Mesendoderm (in vitro differentiated cells): ENCODE data around the gene CBX8.

Source experiments
- DNase-seq: peaks from one replicate; pipeline ENCODE4 v3.0.0; 2013
- H2AK5ac ChIP-seq: 2 replicates; pipeline ENCODE4 v1.6.1; 2013; ENCODE audit warnings: low read length, inconsistent platforms
- H2BK120ac ChIP-seq: 2 replicates; pipeline ENCODE4 v1.6.1; 2013; ENCODE audit warnings: low read depth, mild to moderate bottlenecking, low read length, moderate library complexity, mixed read lengths
- H2BK15ac ChIP-seq: replicated peaks from 2 replicates; pipeline ENCODE4 v1.6.1; 2013; ENCODE audit warnings: low read depth, mild to moderate bottlenecking, moderate library complexity
- H2BK5ac ChIP-seq: 2 replicates; pipeline ENCODE4 v1.6.1; 2013; ENCODE audit warnings: low read length, inconsistent platforms
- H3K18ac ChIP-seq: 2 replicates; pipeline ENCODE4 v1.6.1; 2013; ENCODE audit warnings: mild to moderate bottlenecking, low read length, mixed read lengths
- H3K23ac ChIP-seq: one replicate; pipeline ENCODE4 v1.6.1; 2013; ENCODE audit warnings: low read length
- H3K27ac ChIP-seq: 2 replicates; pipeline ENCODE4 v1.5.1; 2013; ENCODE audit warnings: low read depth, mild to moderate bottlenecking, inconsistent platforms, low read length, moderate library complexity
- H3K27me3 ChIP-seq: 2 replicates; pipeline ENCODE4 v1.6.1; 2013; ENCODE audit warnings: low read length, control low read depth, mild to moderate bottlenecking, inconsistent platforms; ENCODE audit not compliant: insufficient read depth, poor library complexity
- H3K36me3 ChIP-seq: 2 replicates; pipeline ENCODE4 v1.6.1; 2013; ENCODE audit warnings: low read length, inconsistent platforms; ENCODE audit not compliant: control insufficient read depth, insufficient read depth
- H3K4ac ChIP-seq: one replicate; pipeline ENCODE4 v1.6.1; 2013; ENCODE audit warnings: low read depth, mild to moderate bottlenecking, low read length, moderate library complexity
- H3K4me1 ChIP-seq: 2 replicates; pipeline ENCODE4 v1.6.1; 2013; ENCODE audit warnings: low read depth, low read length, inconsistent platforms; ENCODE audit not compliant: control insufficient read depth
- H3K4me2 ChIP-seq: 2 replicates; pipeline ENCODE4 v1.6.1; 2013; ENCODE audit warnings: low read length
- H3K4me3 ChIP-seq: 2 replicates; pipeline ENCODE4 v1.5.1; 2013; ENCODE audit warnings: mild to moderate bottlenecking, low read length
- H3K56ac ChIP-seq: one replicate; pipeline ENCODE4 v1.6.1; 2013; ENCODE audit warnings: low read length
- H3K79me1 ChIP-seq: 2 replicates; pipeline ENCODE4 v1.6.1; 2013; ENCODE audit warnings: low read length, inconsistent platforms
- H3K79me2 ChIP-seq: 2 replicates; pipeline ENCODE4 v1.6.1; 2013; ENCODE audit warnings: mild to moderate bottlenecking, low read length; ENCODE audit not compliant: control insufficient read depth, insufficient read depth
- H3K9ac ChIP-seq: 2 replicates; pipeline ENCODE4 v1.6.1; 2013; ENCODE audit warnings: low read length, inconsistent platforms
- H4K5ac ChIP-seq: one replicate; pipeline ENCODE4 v1.6.1; 2013; ENCODE audit warnings: low read length
- H4K8ac ChIP-seq: one replicate; pipeline ENCODE4 v1.6.1; 2013; ENCODE audit warnings: low read depth, mild to moderate bottlenecking, control low read depth, low read length, moderate library complexity
- WGBS: extraction: QIAGEN DNeasy Blood & Tissue Kit; methylation state at CpG from one replicate; pipeline ENCODE4 v1.1.7; 2013; ENCODE audit warnings: low lambda C conversion rate, missing lambda C conversion rate; ENCODE audit not compliant: insufficient coverage; ENCODE audit errors: extremely low coverage; 5-methylcytosine and 5-hydroxymethylcytosine counted together

CBX8 gene

DNA sequence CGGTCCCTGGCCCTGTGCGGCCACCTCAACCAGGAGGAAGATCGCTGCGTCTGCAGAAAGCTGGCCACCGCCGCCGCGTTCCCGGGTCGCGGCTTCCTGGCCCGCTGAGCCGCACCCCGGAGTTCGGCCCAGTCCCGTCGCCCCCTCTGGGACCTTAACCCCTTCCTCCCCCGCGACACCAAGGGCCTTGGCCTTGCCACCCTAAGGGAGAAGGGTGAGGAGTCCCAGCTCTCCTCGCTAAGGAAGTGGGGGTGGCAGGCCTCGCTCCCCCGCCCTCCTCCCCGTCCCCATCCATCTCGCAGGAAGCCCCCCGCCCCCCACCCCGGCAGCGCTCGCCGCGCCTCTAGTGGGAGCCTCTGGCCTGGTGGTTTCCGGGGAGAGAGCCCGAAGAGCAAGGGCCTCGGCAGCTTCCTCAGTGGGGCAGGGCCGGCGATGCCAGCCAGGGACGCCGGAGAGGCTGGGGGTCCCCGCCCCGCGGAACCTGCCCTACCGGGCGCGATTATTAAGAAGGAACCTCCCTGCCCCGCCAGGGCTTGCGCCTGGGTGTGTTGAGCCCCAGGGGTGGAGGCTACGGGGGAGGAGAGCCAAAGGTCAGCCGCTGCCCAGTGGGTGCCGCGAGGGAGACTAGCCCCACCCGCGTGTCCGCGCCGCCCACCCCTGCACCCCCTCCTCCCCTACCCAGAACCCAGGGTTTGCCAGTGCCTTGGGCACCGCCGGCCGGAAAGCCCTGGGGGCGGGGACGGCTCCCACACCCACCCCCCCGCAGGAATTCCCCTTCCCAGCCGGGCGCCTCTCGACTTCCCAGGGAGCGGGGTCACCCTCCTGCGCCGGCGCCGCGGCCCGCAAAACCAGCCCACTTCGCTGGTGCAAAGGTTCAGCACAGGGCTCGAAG is 35.6 kb upstream of the CBX8 start:
- H2BK120ac ChIP-seq: no peak overlapping the region
- H3K79me1 ChIP-seq: no peaks in the 10 kb centered on the region
- no peaks in the 10 kb centered on the region for H3K36me3 ChIP-seq
- no peak for DNase-seq
- H4K8ac ChIP-seq: no peak overlapping the region
- peak overlapping the region; percentile 27 for H3K4me2 ChIP-seq
- H3K4ac ChIP-seq: no peak overlapping the region
- peak overlapping the region; percentile 60 for H3K56ac ChIP-seq
- H2BK15ac ChIP-seq: no peak overlapping the region
- no peak overlapping the region for H3K27ac ChIP-seq
- no peak overlapping the region for H2BK5ac ChIP-seq
- no peak overlapping the region for H2AK5ac ChIP-seq
- no peak overlapping the region for H3K9ac ChIP-seq
- no peak overlapping the region for H3K4me3 ChIP-seq
- peak overlapping the region; percentile 54 for H3K18ac ChIP-seq
- no CpG with 5 or more reads among the region's 72 CpGs for WGBS
- H3K27me3 ChIP-seq: peaks cover 33% of the 10 kb centered on the region
- H3K23ac ChIP-seq: no peak overlapping the region
- no peaks in the 10 kb centered on the region for H3K79me2 ChIP-seq
- no peak overlapping the region for H4K5ac ChIP-seq
- H3K4me1 ChIP-seq: peaks cover 11% of the 10 kb centered on the region

DNA sequence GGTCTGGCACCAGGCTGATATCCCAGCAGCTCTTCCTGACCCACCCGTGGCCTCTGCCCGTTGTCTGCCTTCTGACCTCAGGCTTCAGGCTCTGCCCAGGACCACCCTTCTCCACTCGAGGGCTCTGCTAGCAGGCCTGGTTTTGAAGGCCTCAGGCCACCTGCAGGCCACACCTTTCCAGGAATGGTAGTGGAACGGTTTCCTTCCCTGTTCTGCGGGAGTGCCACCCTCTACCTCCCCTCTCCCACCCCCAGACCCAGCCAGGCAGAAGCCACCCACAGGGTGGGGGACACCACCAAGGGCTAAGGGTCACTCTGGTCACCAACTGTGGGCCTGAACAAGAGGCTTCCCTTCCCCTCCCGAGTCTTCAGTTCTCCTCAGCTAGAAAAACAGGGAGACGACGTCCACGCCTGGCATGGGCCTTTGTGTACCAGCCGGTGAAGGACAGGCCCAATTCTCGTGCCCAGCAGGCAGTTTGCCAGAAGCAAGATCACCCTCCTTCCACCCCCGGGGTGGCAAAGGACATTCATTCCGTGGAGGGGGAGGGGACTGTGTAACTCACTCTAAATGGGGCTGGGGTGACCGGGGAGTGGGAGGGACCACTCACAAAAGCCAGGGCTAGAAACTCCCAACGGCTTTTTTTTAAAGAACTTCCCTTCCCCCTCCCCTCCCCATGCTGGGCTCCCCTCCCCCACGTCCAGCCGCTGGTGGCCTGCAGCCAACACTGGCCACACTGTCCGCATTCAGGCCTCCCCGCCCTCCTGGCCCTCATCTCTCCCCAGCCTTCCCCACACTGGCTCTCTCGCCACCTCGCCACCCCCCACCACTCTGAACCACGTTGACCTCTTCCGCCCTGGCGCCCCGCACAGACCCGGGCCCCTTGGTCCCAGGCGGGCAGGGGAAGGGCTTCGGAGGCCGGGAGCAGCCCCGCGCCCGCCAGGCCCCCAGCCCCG is 34.7 kb upstream of the CBX8 start:
- Histone ChIP-seq H3K9ac (peak overlapping the region; percentile 15), H3K56ac (peak overlapping the region; percentile 60), H3K4ac (no peak overlapping the region), H3K79me1 (no peaks in the 10 kb centered on the region), H2AK5ac (no peak overlapping the region), H3K23ac (no peak overlapping the region), H3K27ac (no peak overlapping the region), H3K36me3 (no peaks in the 10 kb centered on the region), H4K8ac (no peak overlapping the region), H2BK5ac (no peak overlapping the region), H3K79me2 (no peaks in the 10 kb centered on the region), H3K18ac (peak overlapping the region; percentile 54), H3K27me3 (peaks cover 31% of the 10 kb centered on the region), H3K4me2 (no peak overlapping the region), H4K5ac (no peak overlapping the region), H2BK15ac (no peak overlapping the region), H3K4me1 (peaks cover 5% of the 10 kb centered on the region), H2BK120ac (no peak overlapping the region), H3K4me3 (no peak overlapping the region)
- no CpG with 5 or more reads among the region's 33 CpGs for WGBS
- DNase-seq: no peak

GRCh38 chr17:79830763-79831264 is 33.9 kb upstream of the CBX8 start:
- peaks cover 31% of the 10 kb centered on the region for H3K27me3 ChIP-seq
- H3K18ac ChIP-seq: no peak overlapping the region
- H3K36me3 ChIP-seq: no peaks in the 10 kb centered on the region
- H2BK120ac ChIP-seq: no peak overlapping the region
- no peak for DNase-seq
- H2BK5ac ChIP-seq: no peak overlapping the region
- no peak overlapping the region for H3K23ac ChIP-seq
- no peak overlapping the region for H3K56ac ChIP-seq
- H3K79me1 ChIP-seq: no peaks in the 10 kb centered on the region
- H3K4me3 ChIP-seq: no peak overlapping the region
- H3K79me2 ChIP-seq: no peaks in the 10 kb centered on the region
- H3K4me1 ChIP-seq: peaks cover 3% of the 10 kb centered on the region
- H2BK15ac ChIP-seq: no peak overlapping the region
- no CpG with 5 or more reads among the region's 8 CpGs for WGBS
- no peak overlapping the region for H2AK5ac ChIP-seq
- no peak overlapping the region for H4K8ac ChIP-seq
- H3K4ac ChIP-seq: no peak overlapping the region
- no peak overlapping the region for H3K9ac ChIP-seq
- no peak overlapping the region for H4K5ac ChIP-seq
- H3K4me2 ChIP-seq: no peak overlapping the region
- H3K27ac ChIP-seq: no peak overlapping the region

DNA sequence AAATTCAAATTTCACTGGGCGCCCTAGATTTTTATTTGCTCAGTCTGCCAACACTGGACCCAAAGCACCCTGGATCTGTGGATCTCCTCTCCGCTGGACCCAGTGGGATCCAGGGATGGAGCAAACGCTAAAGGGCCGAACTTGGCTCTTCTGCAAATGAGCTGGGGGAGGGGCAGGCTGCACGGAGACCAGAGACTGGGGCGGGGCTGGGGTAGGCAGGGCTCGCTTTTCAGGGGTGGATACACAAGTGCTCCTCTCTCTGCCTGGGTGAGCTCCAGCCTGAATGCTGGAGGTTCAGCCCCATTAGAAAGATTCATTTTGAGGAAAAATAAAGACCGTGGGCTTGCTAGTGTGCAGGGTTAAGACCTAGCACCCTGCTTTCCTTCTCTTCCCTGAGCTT is 33.4 kb upstream of the CBX8 start:
- Histone ChIP-seq H3K79me1 (no peaks in the 10 kb centered on the region), H3K36me3 (no peaks in the 10 kb centered on the region), H3K4me2 (no peak overlapping the region), H3K27me3 (peaks cover 31% of the 10 kb centered on the region), H3K56ac (no peak overlapping the region), H3K4me1 (peaks cover 3% of the 10 kb centered on the region), H3K18ac (no peak overlapping the region), H2AK5ac (no peak overlapping the region), H4K5ac (no peak overlapping the region), H3K4ac (no peak overlapping the region), H2BK15ac (no peak overlapping the region), H3K23ac (no peak overlapping the region), H3K4me3 (no peak overlapping the region), H3K79me2 (no peaks in the 10 kb centered on the region), H3K9ac (no peak overlapping the region), H2BK120ac (no peak overlapping the region), H3K27ac (no peak overlapping the region), H4K8ac (no peak overlapping the region), H2BK5ac (no peak overlapping the region)
- no CpG with 5 or more reads among the region's 8 CpGs for WGBS
- DNase-seq: no peak

GRCh38 chr17:79829457-79829856 is 32.6 kb upstream of the CBX8 start:
- Histone ChIP-seq H4K5ac (no peak overlapping the region), H3K79me2 (no peaks in the 10 kb centered on the region), H4K8ac (no peak overlapping the region), H3K56ac (no peak overlapping the region), H3K36me3 (no peaks in the 10 kb centered on the region), H2AK5ac (no peak overlapping the region), H3K18ac (no peak overlapping the region), H3K4me1 (peaks cover 3% of the 10 kb centered on the region), H2BK5ac (no peak overlapping the region), H2BK15ac (no peak overlapping the region), H3K27me3 (peaks cover 26% of the 10 kb centered on the region), H3K79me1 (no peaks in the 10 kb centered on the region), H3K27ac (no peak overlapping the region), H3K9ac (no peak overlapping the region), H2BK120ac (no peak overlapping the region), H3K23ac (no peak overlapping the region), H3K4me3 (no peak overlapping the region), H3K4me2 (no peak overlapping the region), H3K4ac (no peak overlapping the region)
- DNase-seq: no peak
- WGBS: no CpG with 5 or more reads among the region's 2 CpGs
